H1 (cell line): ENCODE data around the gene BIRC7. TPM values are rescaled to one million over a fixed set of nuclear protein-coding genes. Genes with fewer than 3 reads are reported as not detected.

Source experiments
- CTCF ChIA-PET: fragments of 300-600 bp; sonication (Branson Sonifier 250); formaldehyde crosslinking; loops from one replicate; lab custom pipeline; 2021; ENCODE audit not compliant: partially characterized antibody; lab: Charles Lee
- POLR2A ChIA-PET: fragments of 300-600 bp; sonication (Branson Sonifier 250); formaldehyde crosslinking; loops from one replicate; lab custom pipeline; 2021; ENCODE audit warnings: inconsistent platforms; ENCODE audit not compliant: partially characterized antibody; lab: Charles Lee
- DNase-seq, 2 experiments: peaks; one replicate each; pipeline versions ENCODE4 v3.0.0 to v3.0.0-alpha.2; 2010 to 2022; ENCODE audit warnings: low spot score in 2 of 2, low read depth in 1 of 2, mixed read lengths in 1 of 2
- FAIRE-seq: peaks from 2 replicates; lab custom pipeline; 2011; peaks lifted over from hg19 to GRCh38; lab: Jason Lieb, UNC
- H2AFZ ChIP-seq: 2 replicates; pipeline ENCODE4 v1.8.1; 2012; ENCODE audit warnings: low read length, inconsistent platforms
- H2AK5ac ChIP-seq: 2 replicates; pipeline ENCODE4 v1.6.1; 2013; ENCODE audit warnings: low read depth, low read length
- H2BK120ac ChIP-seq: replicated peaks from 2 replicates; pipeline ENCODE3; 2013; ENCODE audit warnings: low read depth, low read length, inconsistent platforms
- H2BK12ac ChIP-seq: 2 replicates; pipeline ENCODE4 v1.6.1; 2013; ENCODE audit warnings: low read depth, low read length
- H2BK15ac ChIP-seq: 2 replicates; pipeline ENCODE4 v1.6.1; 2013; ENCODE audit warnings: low read length
- H2BK20ac ChIP-seq: 2 replicates; pipeline ENCODE4 v1.6.1; 2013; ENCODE audit warnings: low read length
- H2BK5ac ChIP-seq: 2 replicates; pipeline ENCODE4 v1.6.1; 2013; ENCODE audit warnings: low read depth, low read length
- H3K14ac ChIP-seq: 2 replicates; pipeline ENCODE4 v1.6.1; 2013; ENCODE audit warnings: inconsistent platforms; ENCODE audit not compliant: insufficient read length
- H3K18ac ChIP-seq: 2 replicates; pipeline ENCODE4 v1.6.1; 2013; ENCODE audit warnings: low read length; ENCODE audit errors: extremely low read depth
- H3K23ac ChIP-seq: 2 replicates; pipeline ENCODE4 v1.6.1; 2013; ENCODE audit warnings: inconsistent platforms; ENCODE audit not compliant: insufficient read length
- H3K23me2 ChIP-seq: 2 replicates; pipeline ENCODE4 v1.6.1; 2013; ENCODE audit warnings: low read depth, low read length
- H3K27ac ChIP-seq: 2 replicates; pipeline ENCODE4 v1.6.1; 2011; ENCODE audit warnings: low read depth, low read length, inconsistent platforms
- H3K27me3 ChIP-seq, 4 experiments: replicated peaks in 1 of 4; 1 replicate in 1 of 4; 2 replicates in 3 of 4; pipeline versions ENCODE4 v1.6.1 to v1.8.1; 2011 to 2013; ENCODE audit warnings: low read length in 3 of 4, mild to moderate bottlenecking in 3 of 4, inconsistent platforms in 2 of 4, mixed read lengths in 2 of 4, moderate library complexity in 1 of 4; ENCODE audit not compliant: control insufficient read depth in 3 of 4, insufficient read depth in 3 of 4; ENCODE audit errors: extremely low read depth in 1 of 4
- H3K36me3 ChIP-seq, 4 experiments: 2 replicates each; pipeline versions ENCODE4 v1.6.1 to v1.8.1; 2011 to 2013; ENCODE audit warnings: mild to moderate bottlenecking in 4 of 4, low read length in 3 of 4, moderate library complexity in 2 of 4, control low read depth in 1 of 4, inconsistent platforms in 1 of 4; ENCODE audit not compliant: insufficient read depth in 4 of 4, control insufficient read depth in 2 of 4
- H3K4ac ChIP-seq: replicated peaks from 2 replicates; pipeline ENCODE3; 2013; ENCODE audit warnings: low read length, low read depth, mixed read lengths, inconsistent platforms; ENCODE audit not compliant: insufficient read length
- H3K4me1 ChIP-seq, 4 experiments: replicated peaks in 1 of 4; 1 replicate in 1 of 4; 2 replicates in 3 of 4; pipeline versions ENCODE4 v1.6.1 to v1.8.1; 2011 to 2013; ENCODE audit warnings: low read length in 3 of 4, inconsistent platforms in 2 of 4, mixed read lengths in 1 of 4; ENCODE audit not compliant: insufficient read depth in 4 of 4, control insufficient read depth in 3 of 4
- H3K4me2 ChIP-seq, 2 experiments: 2 replicates each; pipeline versions ENCODE4 v1.6.1 to v1.8.1; 2011 to 2013; ENCODE audit warnings: low read depth in 2 of 2, low read length in 2 of 2, control low read depth in 1 of 2, inconsistent platforms in 1 of 2, mild to moderate bottlenecking in 1 of 2; ENCODE audit not compliant: insufficient read depth in 1 of 2
- H3K4me3 ChIP-seq, 4 experiments: fragments of 200-600, 300-600 bp in 1 of 4; sonication (generic), shearing (Covaris generic), sonication (Bioruptor Twin) in 1 of 4; 2 replicates each; pipeline versions ENCODE4 v1.5.1 to v1.8.1; 2011 to 2016; ENCODE audit warnings: low read length in 4 of 4, low read depth in 3 of 4, control low read depth in 2 of 4, inconsistent platforms in 2 of 4, mild to moderate bottlenecking in 2 of 4, mixed read lengths in 1 of 4, moderate library complexity in 1 of 4; ENCODE audit not compliant: insufficient read depth in 2 of 4; ENCODE audit errors: extremely low read depth in 1 of 4
- H3K56ac ChIP-seq: replicated peaks from 2 replicates; pipeline ENCODE3; 2013; ENCODE audit warnings: low read depth, mild to moderate bottlenecking, mixed read lengths, low read length, inconsistent platforms; ENCODE audit not compliant: insufficient read length
- H3K79me1 ChIP-seq: 2 replicates; pipeline ENCODE4 v1.6.1; 2013; ENCODE audit warnings: low read depth, low read length, control low read depth
- H3K79me2 ChIP-seq, 2 experiments: 2 replicates each; pipeline versions ENCODE4 v1.6.1 to v1.8.1; 2012 to 2013; ENCODE audit warnings: low read length in 2 of 2, mild to moderate bottlenecking in 2 of 2, inconsistent platforms in 1 of 2; ENCODE audit not compliant: insufficient read depth in 2 of 2, control insufficient read depth in 1 of 2
- H3K9ac ChIP-seq, 4 experiments: replicated peaks in 1 of 4; 1 replicate in 1 of 4; 2 replicates in 3 of 4; pipeline versions ENCODE4 v1.6.1 to v1.8.1; 2011 to 2013; ENCODE audit warnings: low read depth in 3 of 4, low read length in 3 of 4, control low read depth in 2 of 4, mild to moderate bottlenecking in 2 of 4, moderate library complexity in 2 of 4, inconsistent platforms in 1 of 4; ENCODE audit errors: extremely low read depth in 1 of 4
- H3K9me3 ChIP-seq, 2 experiments: 2 replicates each; pipeline versions ENCODE4 v1.6.1 to v1.8.1; 2012 to 2013; ENCODE audit warnings: mild to moderate bottlenecking in 2 of 2, moderate library complexity in 2 of 2, control low read depth in 1 of 2, inconsistent platforms in 1 of 2, low read depth in 1 of 2, low read length in 1 of 2, mixed read lengths in 1 of 2; ENCODE audit not compliant: insufficient read depth in 2 of 2
- H4K20me1 ChIP-seq, 2 experiments: replicated peaks in 1 of 2; 2 replicates each; pipeline versions ENCODE3 to v1.8.1; 2011 to 2013; ENCODE audit warnings: inconsistent platforms in 2 of 2, low read length in 2 of 2, mild to moderate bottlenecking in 1 of 2; ENCODE audit not compliant: insufficient read depth in 2 of 2, control insufficient read depth in 1 of 2
- H4K5ac ChIP-seq: 2 replicates; pipeline ENCODE4 v1.6.1; 2013; ENCODE audit warnings: low read length, low read depth, mixed read lengths, inconsistent platforms; ENCODE audit not compliant: insufficient read length
- H4K8ac ChIP-seq: 2 replicates; pipeline ENCODE4 v1.8.0; 2013; ENCODE audit warnings: mild to moderate bottlenecking, moderate library complexity, low read length, inconsistent platforms; ENCODE audit not compliant: insufficient read depth; ENCODE audit errors: extremely low read depth
- H4K91ac ChIP-seq: replicated peaks from 2 replicates; pipeline ENCODE3; 2013; ENCODE audit warnings: low read length, mixed read lengths, inconsistent platforms; ENCODE audit not compliant: insufficient read length
- RNF2 ChIP-seq: fragments of 200-900, 300-1000 bp; sonication (generic); IDR thresholded peaks from 2 replicates; pipeline ENCODE4 v1.7.1; 2016; ENCODE audit warnings: borderline replicate concordance, low read depth, mild to moderate bottlenecking, antibody characterized with exemption, low read length; ENCODE audit not compliant: poor library complexity, severe bottlenecking; ENCODE audit errors: missing control alignments
- WGBS, 2 experiments: shearing (Covaris generic) in 1 of 2; methylation state at CpG; one replicate each; pipeline versions ENCODE4 v1.1.6 to v1.1.7; 2013 to 2015; ENCODE audit warnings: low lambda C conversion rate in 2 of 2, mixed read lengths in 2 of 2, inconsistent platforms in 1 of 2, low coverage in 1 of 2, missing lambda C conversion rate in 1 of 2; ENCODE audit not compliant: insufficient replicate concordance in 2 of 2, insufficient coverage in 1 of 2, insufficient read length in 1 of 2; ENCODE audit errors: extremely low coverage in 1 of 2, missing lambda C conversion rate in 1 of 2; 5-methylcytosine and 5-hydroxymethylcytosine counted together
- polyA plus RNA-seq, 7 experiments: library from polyadenylated mRNA; depleted of rRNA in 3 of 7; stranded (reverse) in 5 of 7; unstranded in 2 of 7; fragments of >200 nt in 5 of 7; fragments of 200-250 nt in 2 of 7; gene quantifications; 1 replicate in 5 of 7; 2 replicates in 1 of 7; 4 replicates in 1 of 7; pipeline versions ENCODE4 v1.2.1 to v1.2.3, GENCODE V29; 2011 to 2013; ENCODE audit warnings: missing spikeins in 2 of 7, mixed read lengths in 2 of 7
- total RNA-seq: library from RNA; stranded (reverse); fragmentation: NEBNext Ultra II Directional; extraction: Animal tissue kit (Norgen Biotek cat#: 25700); gene quantifications from 2 replicates; pipeline ENCODE4 v1.2.1, GENCODE V29; 2021

Gene BIRC7
- total and polyA plus RNA-seq, 2 of the 8 experiments (the other 6 are each of a cell fraction or from before 2014, with no cell fraction given), result 0.11 to 0.41 TPM

- TF ChIP-seq RNF2, result no peak
- TF ChIP-seq, all 59 proteins: peak for 0
Observed at GRCh38 chr20:63239431-63239830, 3.7 kb downstream of the BIRC7 start.

More at GRCh38 chr20:63239431-63239830, 3.7 kb downstream of the BIRC7 start:
- H3K27me3 ChIP-seq, result no peaks in the 10 kb centered on the region
- no peak overlapping the region for H4K5ac ChIP-seq
- FAIRE-seq, result no peak
- no peaks in the 10 kb centered on the region for H3K79me2 ChIP-seq
- H4K91ac ChIP-seq, result peak overlapping the region; percentile 54
- no peaks in the 10 kb centered on the region for H3K79me1 ChIP-seq
- ChIA-PET POLR2A (interaction anchor here (1.5 kb wide), 1 partner anchor 15 kb away, joined by 5 read pairs; the partner anchor contains the start of gene NKAIN4), CTCF (interaction anchor here (0.8 to 10.9 kb wide), 8 partner anchors 8 to 142 kb away, joined by 3 to 199 read pairs (median 4); no protein-coding TSS in a partner anchor)
- no peak overlapping the region; the same call in 1 of the 2 replicates for H2BK12ac ChIP-seq
- no peak overlapping the region for H3K18ac ChIP-seq
- no peak overlapping the region for H3K4ac ChIP-seq
- no peak overlapping the region for H2AK5ac ChIP-seq
- no peak overlapping the region for H3K4me3 ChIP-seq
- no peak overlapping the region for H2BK120ac ChIP-seq
- peaks cover 0 to 14% (median 7%) of the 10 kb centered on the region in 4 experiments; a peak in 4 of 7 replicates for H3K4me1 ChIP-seq
- 90% methylated on average over 26 of the region's 30 CpGs; no CpG with 5 or more reads in 1 of the 2 experiments for WGBS, 2 experiments
- no peak overlapping the region for H3K56ac ChIP-seq
- H2BK5ac ChIP-seq, result no peak overlapping the region
- no peak overlapping the region for H3K23ac ChIP-seq
- H3K9ac ChIP-seq, result peak overlapping the region in 1 of 4 experiments; percentile 37; a peak in 2 of 7 replicates
- H3K23me2 ChIP-seq, result no peaks in the 10 kb centered on the region
- H3K9me3 ChIP-seq, result no peaks in the 10 kb centered on the region
- no peaks in the 10 kb centered on the region for H3K36me3 ChIP-seq
- no peak overlapping the region for H2BK20ac ChIP-seq
- no peak for DNase-seq
- H4K8ac ChIP-seq, result no peak overlapping the region
- no peak overlapping the region for H3K27ac ChIP-seq
- H3K14ac ChIP-seq, result no peak overlapping the region
- no peak overlapping the region for H3K4me2 ChIP-seq
- H4K20me1 ChIP-seq, result no peaks in the 10 kb centered on the region
- no peak overlapping the region for H2BK15ac ChIP-seq
- no peak overlapping the region for H2AFZ ChIP-seq
